CD14-positive monocyte (primary cell): ENCODE results near the gene LAMP2. TPM values are rescaled to one million over a fixed set of nuclear protein-coding genes. Genes with fewer than 3 reads are reported as not detected.
A peak's percentile ranks its signal among the peaks of the same experiment; 100 is the strongest.

Experiments
- DNase-seq, 3 donors: peaks; one replicate each; pipeline ENCODE4 v3.0.0-alpha.2; 2011 to 2022
- H2AFZ ChIP-seq: 2 replicates; pipeline ENCODE4 v1.6.0; 2012; ENCODE audit warnings: mild to moderate bottlenecking, low read depth, low read length, inconsistent platforms; ENCODE audit not compliant: insufficient read depth, poor library complexity, severe bottlenecking
- H3K27ac ChIP-seq, 2 donors: 1 replicate in 1 of 2; 2 replicates in 1 of 2; pipeline ENCODE4 v1.5.1; 2012 to 2013; ENCODE audit warnings: low read length in 2 of 2, control low read depth in 1 of 2, inconsistent platforms in 1 of 2, low read depth in 1 of 2, mild to moderate bottlenecking in 1 of 2
- H3K27me3 ChIP-seq, 2 donors: one replicate each; pipeline versions ENCODE4 v1.6.0 to v1.6.1; 2011 to 2013; ENCODE audit warnings: low read length in 2 of 2; ENCODE audit not compliant: control insufficient read depth in 2 of 2, insufficient read depth in 2 of 2
- H3K36me3 ChIP-seq, 2 donors: replicated peaks in 1 of 2; 1 replicate in 1 of 2; 2 replicates in 1 of 2; pipeline versions ENCODE4 v1.5.1 to v1.6.1; 2012 to 2013; ENCODE audit warnings: low read length in 2 of 2, control low read depth in 1 of 2, inconsistent platforms in 1 of 2, mild to moderate bottlenecking in 1 of 2; ENCODE audit not compliant: insufficient read depth in 2 of 2, control insufficient read depth in 1 of 2
- H3K4me1 ChIP-seq, 2 donors: 1 replicate in 1 of 2; 2 replicates in 1 of 2; pipeline versions ENCODE4 v1.5.1 to v1.6.1; 2012 to 2013; ENCODE audit warnings: low read length in 2 of 2, control low read depth in 1 of 2, inconsistent platforms in 1 of 2, mild to moderate bottlenecking in 1 of 2, moderate library complexity in 1 of 2; ENCODE audit not compliant: insufficient read depth in 2 of 2, control insufficient read depth in 1 of 2
- H3K4me2 ChIP-seq: replicated peaks from 2 replicates; pipeline ENCODE3; 2012; ENCODE audit warnings: low read length, moderate library complexity, mild to moderate bottlenecking; ENCODE audit not compliant: poor library complexity, severe bottlenecking; ENCODE audit errors: extremely low read depth
- H3K4me3 ChIP-seq, 3 experiments: fragments of 200-600 bp in 1 of 3; sonication (generic) in 1 of 3; replicated peaks in 1 of 3; 1 replicate in 2 of 3; 2 replicates in 1 of 3; pipeline ENCODE4 v1.5.1; 2011 to 2013; ENCODE audit warnings: low read length in 3 of 3, mild to moderate bottlenecking in 3 of 3, control low read depth in 2 of 3, low read depth in 2 of 3, inconsistent platforms in 1 of 3, moderate library complexity in 1 of 3
- H3K79me2 ChIP-seq: 2 replicates; pipeline ENCODE4 v1.6.0; 2012; ENCODE audit warnings: mild to moderate bottlenecking, control low read depth, inconsistent platforms, low read length, moderate library complexity; ENCODE audit not compliant: insufficient read depth
- H3K9ac ChIP-seq: 2 replicates; pipeline ENCODE4 v1.6.0; 2017; ENCODE audit warnings: low read length, mild to moderate bottlenecking; ENCODE audit not compliant: insufficient read depth, poor library complexity, severe bottlenecking
- H3K9me3 ChIP-seq, 2 donors: replicated peaks in 1 of 2; 1 replicate in 1 of 2; 2 replicates in 1 of 2; pipeline versions ENCODE4 v1.5.1 to v1.6.1; 2012 to 2013; ENCODE audit warnings: low read length in 2 of 2, control low read depth in 1 of 2; ENCODE audit not compliant: control insufficient read depth in 1 of 2, insufficient read depth in 1 of 2
- H4K20me1 ChIP-seq: 2 replicates; pipeline ENCODE4 v1.6.0; 2012; ENCODE audit warnings: mild to moderate bottlenecking, low read length, control low read depth, moderate library complexity; ENCODE audit not compliant: insufficient read depth
- H3K27ac Mint-ChIP-seq, 7 donors: one replicate each; pipeline ENCODE4 v1.8.0; 2020; ENCODE audit warnings: mild to moderate bottlenecking in 7 of 7, mixed read lengths in 7 of 7, moderate library complexity in 6 of 7, inconsistent platforms in 2 of 7
- H3K27me3 Mint-ChIP-seq, 3 donors: one replicate each; pipeline ENCODE4 v1.8.0; 2021 to 2022; ENCODE audit warnings: low read depth in 3 of 3, mild to moderate bottlenecking in 3 of 3, mixed read lengths in 3 of 3, moderate library complexity in 3 of 3, inconsistent platforms in 1 of 3
- H3K36me3 Mint-ChIP-seq, 2 donors: one replicate each; pipeline ENCODE4 v1.8.0; 2020; ENCODE audit warnings: mixed read lengths in 2 of 2, inconsistent platforms in 1 of 2, mild to moderate bottlenecking in 1 of 2
- H3K4me1 Mint-ChIP-seq: one replicate; pipeline ENCODE4 v1.8.0; 2020; ENCODE audit warnings: mild to moderate bottlenecking, mixed read lengths
- H3K4me3 Mint-ChIP-seq, 2 donors: one replicate each; pipeline ENCODE4 v1.8.0; 2020; ENCODE audit warnings: mild to moderate bottlenecking in 2 of 2, mixed read lengths in 2 of 2, moderate library complexity in 1 of 2
- H3K9me3 Mint-ChIP-seq, 7 donors: one replicate each; pipeline ENCODE4 v1.8.0; 2020 to 2022; ENCODE audit warnings: mixed read lengths in 7 of 7, mild to moderate bottlenecking in 6 of 7, moderate library complexity in 6 of 7, inconsistent platforms in 2 of 7
- CTCF ChIP-seq: fragments of 200-600 bp; IDR thresholded peaks from one replicate; pipeline ENCODE4 v1.8.0; 2022; ENCODE audit warnings: antibody characterized with exemption, mild to moderate bottlenecking
- WGBS: methylation state at CpG from one replicate; pipeline ENCODE4 v1.1.5; 2013; ENCODE audit warnings: missing lambda C conversion rate; ENCODE audit not compliant: insufficient coverage; 5-methylcytosine and 5-hydroxymethylcytosine counted together
- intact Hi-C, 2 donors: fragments of 100-400 bp; cut with micrococcal nuclease; formaldehyde crosslinking; loops; one replicate each; pipeline versions ENCODE4 v1.15.0 to v1.15.1; 2023
- polyA plus RNA-seq, 3 donors: library from polyadenylated mRNA; depleted of rRNA in 1 of 3; unstranded in 2 of 3; stranded (reverse) in 1 of 3; fragments of 300-500 nt in 2 of 3; fragments of >200 nt in 1 of 3; fragmentation: Illumina TruSeq in 2 of 3; gene quantifications; 1 replicate in 2 of 3; 2 replicates in 1 of 3; pipeline ENCODE4 v1.2.3, GENCODE V29; 2012 to 2021

The LAMP2 gene
- polyA plus RNA-seq, 3 donors: 75.8 to 381 (median 330) TPM

GRCh38 chrX:120485315-120485637 lies 16.2 kb upstream of the LAMP2 start:
- H3K4me2 ChIP-seq: peak overlapping the region; percentile 64
- no peak for DNase-seq
- H3K9ac ChIP-seq: no peak overlapping the region
- H3K79me2 ChIP-seq: no peaks in the 10 kb centered on the region
- H3K36me3 Mint-ChIP-seq: no peaks in the 10 kb centered on the region
- H3K4me1 Mint-ChIP-seq: peaks cover 30% of the 10 kb centered on the region
- no peak for TF ChIP-seq CTCF
- peak overlapping the region; percentile 90 to 98 (median 95) for H3K27ac Mint-ChIP-seq
- no peaks in the 10 kb centered on the region for H3K27me3 ChIP-seq
- peaks cover 23 to 39% of the 10 kb centered on the region in 2 donors for H3K4me1 ChIP-seq
- no peaks in the 10 kb centered on the region for H4K20me1 ChIP-seq
- peak overlapping the region; percentile 83 to 88 for H3K4me3 Mint-ChIP-seq
- no peaks in the 10 kb centered on the region for H3K36me3 ChIP-seq
- intact Hi-C loops: no loop called here
- H3K4me3 ChIP-seq: peak overlapping the region; percentile 60 to 78 (median 74)
- peak overlapping the region; percentile 72 for H2AFZ ChIP-seq
- peak overlapping the region; percentile 80 to 95 for H3K27ac ChIP-seq
- no CpG with 5 or more reads among the region's 3 CpGs for WGBS
- peaks cover 0 to 3% (median 0%) of the 10 kb centered on the region in 7 donors for H3K9me3 Mint-ChIP-seq
- no peaks in the 10 kb centered on the region for H3K9me3 ChIP-seq
- peaks cover 0 to 14% (median 3%) of the 10 kb centered on the region in 3 donors for H3K27me3 Mint-ChIP-seq

GRCh38 chrX:120477453-120477852 lies 8.4 kb upstream of the LAMP2 start:
- intact Hi-C loops: no loop called here
- Mint-ChIP-seq H3K4me3 (no peak overlapping the region), H3K27me3 (peaks cover 0 to 19% (median 1%) of the 10 kb centered on the region in 3 donors), H3K27ac (no peak overlapping the region), H3K4me1 (no peaks in the 10 kb centered on the region), H3K36me3 (no peaks in the 10 kb centered on the region), H3K9me3 (peaks cover 0 to 2% (median 0%) of the 10 kb centered on the region in 7 donors)
- Histone ChIP-seq H2AFZ (no peak overlapping the region), H4K20me1 (no peaks in the 10 kb centered on the region), H3K79me2 (no peaks in the 10 kb centered on the region), H3K4me2 (no peak overlapping the region), H3K4me1 (no peaks in the 10 kb centered on the region), H3K27ac (no peak overlapping the region), H3K27me3 (peaks cover 0 to 2% of the 10 kb centered on the region in 2 donors), H3K9ac (no peak overlapping the region), H3K4me3 (no peak overlapping the region), H3K9me3 (no peaks in the 10 kb centered on the region), H3K36me3 (no peaks in the 10 kb centered on the region)
- no peak for TF ChIP-seq CTCF
- WGBS: 100% methylated on average over 2 of the region's 3 CpGs
- DNase-seq: no peak
